T-cell (primary cell): ENCODE results near the gene HOXD13. TPM values are rescaled to one million over a fixed set of nuclear protein-coding genes. Genes with fewer than 3 reads are reported as not detected.

Experiments
- ATAC-seq, 4 experiments: fragments of 200-7000 bp in 3 of 4; fragments of 150-1000 bp in 1 of 4; cut with Tn5 transposase; replicated peaks in 1 of 4; 1 replicate in 3 of 4; 2 replicates in 1 of 4; pipeline ENCODE4 v1.10.0; 2021; ENCODE audit warnings: moderate library complexity in 3 of 4, mild to moderate bottlenecking in 2 of 4, moderate number of reproducible peaks in 1 of 4
- CTCF ChIA-PET, 2 donors: fragments of 300-600 bp; sonication (Branson Sonifier 250); formaldehyde crosslinking; loops; one replicate each; lab custom pipeline; 2022; ENCODE audit warnings: antibody characterized with exemption in 2 of 2; lab: Charles Lee
- POLR2A ChIA-PET, 2 donors: fragments of 300-600 bp; sonication (Branson Sonifier 250); formaldehyde crosslinking; loops; one replicate each; lab custom pipeline; 2022; ENCODE audit warnings: antibody characterized with exemption in 2 of 2; lab: Charles Lee
- DNase-seq, 35 experiments: peaks; one replicate each; pipeline versions ENCODE4 v3.0.0 to v3.0.0-alpha.2; 2013 to 2023
- H3K27ac ChIP-seq: one replicate; pipeline ENCODE4 v1.5.1; 2013; ENCODE audit warnings: low read length
- H3K27me3 ChIP-seq, 2 experiments: replicated peaks in 1 of 2; 1 replicate in 1 of 2; 2 replicates in 1 of 2; pipeline versions ENCODE4 v1.6.1 to v1.7.0; 2013; ENCODE audit warnings: low read length in 1 of 2, mixed read lengths in 1 of 2; ENCODE audit not compliant: control insufficient read depth in 2 of 2, insufficient read depth in 2 of 2; ENCODE audit errors: extremely low read depth in 1 of 2
- H3K36me3 ChIP-seq, 2 donors: 1 replicate in 1 of 2; 2 replicates in 1 of 2; pipeline versions ENCODE4 v1.6.1 to v1.7.0; 2013; ENCODE audit warnings: low read length in 1 of 2; ENCODE audit not compliant: control insufficient read depth in 2 of 2, insufficient read depth in 1 of 2; ENCODE audit errors: extremely low read depth in 1 of 2
- H3K4me1 ChIP-seq, 2 experiments: 1 replicate in 1 of 2; 2 replicates in 1 of 2; pipeline versions ENCODE4 v1.6.1 to v1.7.0; 2013; ENCODE audit warnings: low read length in 2 of 2, mixed read lengths in 1 of 2; ENCODE audit not compliant: insufficient read depth in 2 of 2, control insufficient read depth in 1 of 2; ENCODE audit errors: extremely low read depth in 1 of 2
- H3K4me3 ChIP-seq, 2 donors: 1 replicate in 1 of 2; 2 replicates in 1 of 2; pipeline versions ENCODE4 v1.5.1 to v1.7.0; 2013; ENCODE audit warnings: mild to moderate bottlenecking in 2 of 2, low read length in 1 of 2, moderate library complexity in 1 of 2; ENCODE audit not compliant: control insufficient read depth in 1 of 2; ENCODE audit errors: extremely low read depth in 1 of 2
- H3K9me3 ChIP-seq: 2 replicates; pipeline ENCODE4 v1.7.0; 2013
- H3K27ac Mint-ChIP-seq, 2 donors: one replicate each; pipeline ENCODE4 v1.8.0; 2020 to 2021; ENCODE audit warnings: mild to moderate bottlenecking in 2 of 2, mixed read lengths in 2 of 2
- H3K27me3 Mint-ChIP-seq, 2 donors: one replicate each; pipeline ENCODE4 v1.8.0; 2021 to 2022; ENCODE audit warnings: mixed read lengths in 2 of 2
- H3K36me3 Mint-ChIP-seq: one replicate; pipeline ENCODE4 v1.8.0; 2021; ENCODE audit warnings: mixed read lengths
- H3K4me1 Mint-ChIP-seq, 3 donors: one replicate each; pipeline ENCODE4 v1.8.0; 2020 to 2022; ENCODE audit warnings: mixed read lengths in 3 of 3, mild to moderate bottlenecking in 1 of 3
- H3K4me3 Mint-ChIP-seq, 3 donors: one replicate each; pipeline ENCODE4 v1.8.0; 2020 to 2022; ENCODE audit warnings: mild to moderate bottlenecking in 3 of 3, mixed read lengths in 3 of 3, moderate library complexity in 3 of 3
- H3K9me3 Mint-ChIP-seq, 3 donors: one replicate each; pipeline ENCODE4 v1.8.0; 2020 to 2022; ENCODE audit warnings: mixed read lengths in 3 of 3
- WGBS: methylation state at CpG from one replicate; pipeline ENCODE4 v1.1.5; 2013; ENCODE audit warnings: missing lambda C conversion rate; ENCODE audit not compliant: insufficient coverage; 5-methylcytosine and 5-hydroxymethylcytosine counted together
- total RNA-seq, 35 experiments: library from RNA in 6 of 35; stranded (reverse) in 6 of 35; fragments of 120-200 nt in 1 of 35; gene quantifications; one replicate each; pipeline versions ENCODE4 v1.2.1 to v1.2.4 and lab custom pipeline; 2013 to 2026

HOXD13 gene
- total RNA-seq, 5 donors from 2014 or later (not counting 1 experiment from before 2014, with no cell fraction given) = not detected

DNA sequence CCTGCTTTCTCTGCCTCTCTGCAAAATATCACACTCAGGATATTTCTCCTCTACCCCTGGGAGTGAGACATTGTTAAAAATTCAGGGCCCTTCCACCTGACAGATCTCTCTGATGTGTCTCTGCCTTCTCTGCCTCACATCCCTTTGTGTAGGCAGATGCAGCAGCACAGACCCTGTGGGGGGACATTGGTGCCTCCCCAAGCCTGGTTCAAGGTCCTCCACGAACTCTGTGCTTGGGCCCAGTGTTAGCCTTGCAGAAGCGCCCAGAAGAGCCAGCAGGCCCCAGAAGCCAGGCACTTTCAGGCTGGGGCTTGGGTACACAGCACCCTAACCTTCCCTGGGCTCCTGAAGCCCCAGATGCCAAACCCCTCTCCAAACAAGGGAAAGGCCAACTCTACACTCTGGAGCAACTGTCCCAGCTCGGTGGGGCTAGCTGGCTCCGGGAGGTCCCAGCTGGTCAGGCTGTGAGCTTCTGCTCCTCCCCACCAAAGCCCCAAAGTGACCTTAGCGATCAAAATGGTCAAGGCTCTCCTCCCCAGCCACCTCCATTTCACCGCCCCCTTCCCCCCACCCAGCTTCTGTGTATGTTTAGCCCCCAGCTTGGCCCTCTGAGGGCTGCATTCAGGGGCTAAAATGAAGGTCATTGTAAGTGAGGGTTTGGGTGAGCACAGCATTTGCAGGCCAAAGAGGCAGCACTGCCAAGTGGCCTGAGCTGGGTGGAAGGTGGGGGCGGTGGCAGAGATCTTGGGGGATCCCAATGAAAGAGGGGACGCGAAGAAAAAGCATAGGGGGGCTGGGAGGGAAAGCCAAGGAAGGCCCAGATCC is 32.6 kb downstream of the HOXD13 start:
- Histone ChIP-seq H3K9me3 (no peaks in the 10 kb centered on the region), H3K4me3 (no peak overlapping the region), H3K36me3 (no peaks in the 10 kb centered on the region), H3K4me1 (peaks cover 2 to 43% of the 10 kb centered on the region in 2 experiments), H3K27ac (no peak overlapping the region), H3K27me3 (peaks cover 29 to 88% of the 10 kb centered on the region in 2 experiments)
- H3K9me3 Mint-ChIP-seq = no peaks in the 10 kb centered on the region
- H3K27me3 Mint-ChIP-seq = peaks cover 69 to 76% of the 10 kb centered on the region in 2 donors
- POLR2A ChIA-PET = interaction anchor here in 1 of 2 donors (0.8 kb wide), 1 partner anchor 1193 kb away, joined by 3 read pairs; no protein-coding TSS in a partner anchor
- no peaks in the 10 kb centered on the region for H3K36me3 Mint-ChIP-seq
- H3K4me1 Mint-ChIP-seq = peaks cover 17 to 25% (median 24%) of the 10 kb centered on the region in 3 donors
- DNase-seq (no peak), ATAC-seq (no peak)
- CTCF ChIA-PET = interaction anchor here (0.5 to 4.3 kb wide), 14 partner anchors 24 to 1521 kb away, joined by 3 to 64 read pairs (median 5); no protein-coding TSS in a partner anchor
- H3K4me3 Mint-ChIP-seq = no peak overlapping the region
- H3K27ac Mint-ChIP-seq = peak overlapping the region in 1 of 2 donors; percentile 2
- 24% methylated on average over 7 of the region's 9 CpGs for WGBS

DNA sequence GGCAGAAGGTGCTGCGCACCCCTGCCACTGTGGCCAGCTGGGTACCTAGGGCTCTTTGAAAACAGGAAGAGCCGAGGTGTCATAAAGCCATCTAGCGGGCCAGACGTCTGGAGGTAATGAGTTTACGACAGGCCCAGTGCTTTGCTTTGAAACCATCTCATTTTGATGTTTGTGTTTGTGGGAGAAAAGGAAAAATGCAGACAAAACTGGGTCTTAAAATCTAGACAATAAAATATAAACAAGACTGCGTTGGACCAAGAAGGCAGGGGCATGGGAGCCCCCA is 33.2 kb downstream of the HOXD13 start:
- Histone ChIP-seq H3K4me3 (no peak overlapping the region), H3K27me3 (peaks cover 24 to 86% of the 10 kb centered on the region in 2 experiments), H3K36me3 (no peaks in the 10 kb centered on the region), H3K9me3 (no peaks in the 10 kb centered on the region), H3K27ac (no peak overlapping the region), H3K4me1 (peaks cover 3 to 47% of the 10 kb centered on the region in 2 experiments)
- POLR2A ChIA-PET = interaction anchor here in 1 of 2 donors (0.8 kb wide), 1 partner anchor 1192 kb away, joined by 3 read pairs; no protein-coding TSS in a partner anchor
- Mint-ChIP-seq H3K36me3 (no peaks in the 10 kb centered on the region), H3K4me1 (peaks cover 17 to 27% (median 25%) of the 10 kb centered on the region in 3 donors), H3K27me3 (peaks cover 66 to 73% of the 10 kb centered on the region in 2 donors), H3K27ac (no peak overlapping the region), H3K4me3 (no peak overlapping the region), H3K9me3 (no peaks in the 10 kb centered on the region)
- CTCF ChIA-PET = interaction anchor here (0.5 to 4.3 kb wide), 13 partner anchors 25 to 1520 kb away, joined by 3 to 64 read pairs (median 6); no protein-coding TSS in a partner anchor
- ATAC-seq (no peak), DNase-seq (no peak)
- 9% methylated on average over 3 of the region's 6 CpGs for WGBS

DNA sequence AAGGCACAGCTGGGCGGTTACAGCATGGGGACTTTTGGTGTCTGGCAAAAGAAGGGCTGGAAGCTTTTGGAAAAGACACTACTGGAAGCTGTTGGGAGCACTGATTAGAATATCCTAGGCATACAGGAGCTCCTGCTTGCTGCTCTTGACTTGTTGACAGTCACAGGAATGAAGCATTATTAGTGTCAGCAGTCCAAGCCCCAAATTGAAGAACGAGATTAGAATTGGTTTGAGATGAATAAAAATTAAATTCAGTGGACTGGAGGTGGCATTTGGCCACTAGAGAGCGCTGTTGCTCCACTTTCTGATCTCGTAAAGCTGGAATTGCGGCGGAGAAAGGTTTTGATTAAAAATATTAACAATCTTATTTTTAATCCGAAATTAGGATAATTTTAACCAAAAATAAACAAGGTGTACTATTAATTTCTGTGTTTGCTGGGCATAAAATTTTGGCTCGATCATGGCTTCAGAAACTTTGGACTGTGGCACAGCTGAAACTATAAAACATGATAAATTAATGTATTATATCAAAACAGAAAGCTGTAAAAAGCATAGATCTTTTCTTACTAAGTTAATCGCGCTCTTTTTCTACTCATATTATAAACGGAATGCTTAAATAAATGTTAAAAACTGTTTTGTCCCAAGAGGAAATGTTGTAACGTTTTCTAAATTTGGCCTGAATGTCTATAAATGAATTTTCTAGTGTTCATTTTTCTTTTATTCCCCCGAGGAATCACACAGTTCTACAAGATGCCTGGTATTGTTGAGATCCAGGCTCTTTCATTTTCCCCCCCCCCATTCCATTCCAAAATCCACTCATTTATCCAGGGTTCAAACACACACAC is 34.6 kb downstream of the HOXD13 start:
- CTCF ChIA-PET = interaction anchor here (0.5 to 4.3 kb wide), 38 partner anchors 10 to 1812 kb away, joined by 3 to 64 read pairs (median 4); no protein-coding TSS in a partner anchor
- 13% methylated on average over 2 of the region's 13 CpGs for WGBS
- no peaks in the 10 kb centered on the region for H3K36me3 ChIP-seq
- no peak overlapping the region for H3K27ac ChIP-seq
- Mint-ChIP-seq H3K36me3 (no peaks in the 10 kb centered on the region), H3K4me1 (peaks cover 25 to 35% (median 35%) of the 10 kb centered on the region in 3 donors), H3K9me3 (no peaks in the 10 kb centered on the region), H3K4me3 (no peak overlapping the region), H3K27ac (no peak overlapping the region), H3K27me3 (peaks cover 72 to 76% of the 10 kb centered on the region in 2 donors)
- H3K4me1 ChIP-seq = peaks cover 4 to 40% of the 10 kb centered on the region in 2 experiments
- DNase-seq (peak in 33 of 35 experiments; percentile 12 to 86 (median 60)), ATAC-seq (peak in 1 of 4 experiments; percentile 21)
- H3K4me3 ChIP-seq = no peak overlapping the region
- H3K9me3 ChIP-seq = no peaks in the 10 kb centered on the region
- H3K27me3 ChIP-seq = peaks cover 25 to 79% of the 10 kb centered on the region in 2 experiments
- POLR2A ChIA-PET = interaction anchor here in 1 of 2 donors (0.5 to 0.7 kb wide), 3 partner anchors 25 to 1098 kb away, joined by 3 to 9 read pairs (median 3); no protein-coding TSS in a partner anchor

DNA sequence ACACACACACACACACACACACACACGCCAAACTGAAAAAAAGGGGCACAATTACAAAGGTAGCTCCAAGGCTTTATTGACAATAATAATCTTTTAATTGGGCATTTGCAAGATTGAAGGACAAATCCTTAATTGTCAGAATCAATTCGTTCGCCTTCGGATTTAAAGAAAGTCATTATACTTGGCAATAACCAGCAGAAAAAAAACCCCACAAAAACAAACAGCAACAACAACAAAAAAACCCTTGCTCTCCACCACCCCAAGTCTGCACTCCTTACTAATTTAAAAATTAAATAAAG is 35.2 kb downstream of the HOXD13 start:
- H3K27ac Mint-ChIP-seq = peak overlapping the region in 1 of 2 donors; percentile 81
- peaks cover 77 to 79% of the 10 kb centered on the region in 2 donors for H3K27me3 Mint-ChIP-seq
- Histone ChIP-seq H3K27ac (no peak overlapping the region), H3K4me1 (peaks cover 6 to 40% of the 10 kb centered on the region in 2 experiments), H3K4me3 (no peak overlapping the region), H3K27me3 (peaks cover 25 to 79% of the 10 kb centered on the region in 2 experiments), H3K36me3 (no peaks in the 10 kb centered on the region), H3K9me3 (no peaks in the 10 kb centered on the region)
- H3K4me1 Mint-ChIP-seq = peaks cover 28 to 41% (median 37%) of the 10 kb centered on the region in 3 donors
- ATAC-seq (no peak), DNase-seq (no peak)
- H3K4me3 Mint-ChIP-seq = peak overlapping the region in 1 of 3 donors; percentile 63
- ChIA-PET POLR2A (interaction anchor here in 1 of 2 donors (0.5 kb wide), 1 partner anchor 1098 kb away, joined by 9 read pairs; no protein-coding TSS in a partner anchor), CTCF (interaction anchor here (0.6 to 4.3 kb wide), 29 partner anchors 10 to 1382 kb away, joined by 3 to 64 read pairs (median 5); no protein-coding TSS in a partner anchor)
- H3K9me3 Mint-ChIP-seq = no peaks in the 10 kb centered on the region
- WGBS = 71% methylated on average over 2 of the region's 4 CpGs
- H3K36me3 Mint-ChIP-seq = no peaks in the 10 kb centered on the region

DNA sequence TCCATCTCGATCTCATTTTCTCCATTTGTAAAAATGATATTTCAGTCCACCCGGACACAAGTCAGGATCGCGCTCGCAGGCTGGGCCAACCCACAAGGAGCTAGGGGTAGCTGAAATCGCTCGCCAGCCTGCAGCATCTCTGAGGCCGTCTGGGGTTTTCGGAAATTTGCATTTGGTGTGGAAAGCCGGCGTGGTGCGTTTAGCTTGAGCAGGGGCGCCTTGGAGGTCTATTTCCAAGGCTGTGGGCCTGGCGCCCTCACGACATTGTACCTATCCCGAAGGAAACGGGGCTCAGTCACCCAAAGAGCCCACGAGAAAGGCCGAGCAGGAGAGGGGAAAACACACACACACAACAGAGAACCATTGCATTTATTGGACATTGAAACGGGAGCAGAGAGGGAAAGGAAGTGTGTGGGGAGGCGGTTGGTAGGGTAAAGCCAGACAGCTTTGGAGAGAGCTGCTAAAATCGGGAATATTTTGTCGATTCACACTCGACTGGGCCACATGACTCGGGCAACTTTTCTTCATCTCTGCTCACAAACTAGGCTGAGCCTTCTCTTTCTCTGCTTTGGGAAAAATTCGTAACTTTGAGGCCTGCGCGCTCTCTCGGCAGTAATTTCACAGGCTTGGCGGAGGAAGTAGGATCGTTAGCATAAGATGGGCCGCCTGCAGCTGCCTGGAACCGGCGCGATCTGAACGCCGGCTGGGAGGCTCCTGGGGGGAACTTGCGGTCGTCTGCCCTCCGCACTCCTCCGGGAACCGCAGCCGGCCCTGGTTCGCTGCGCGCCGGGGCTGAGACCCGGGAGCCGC is 35.9 kb downstream of the HOXD13 start:
- Mint-ChIP-seq H3K27me3 (peaks cover 81 to 85% of the 10 kb centered on the region in 2 donors), H3K36me3 (no peaks in the 10 kb centered on the region), H3K9me3 (no peaks in the 10 kb centered on the region), H3K4me3 (peak overlapping the region in 2 of 3 donors; percentile 37 to 63), H3K27ac (peak overlapping the region in 1 of 2 donors; percentile 81), H3K4me1 (peaks cover 28 to 43% (median 40%) of the 10 kb centered on the region in 3 donors)
- Histone ChIP-seq H3K36me3 (no peaks in the 10 kb centered on the region), H3K27ac (no peak overlapping the region), H3K4me1 (peaks cover 6 to 35% of the 10 kb centered on the region in 2 experiments), H3K9me3 (no peaks in the 10 kb centered on the region), H3K4me3 (no peak overlapping the region), H3K27me3 (peaks cover 28 to 80% of the 10 kb centered on the region in 2 experiments)
- WGBS = 10% methylated on average over 31 of the region's 49 CpGs
- ATAC-seq (no peak), DNase-seq (peak in 1 of 35 experiments; percentile 12)
- ChIA-PET POLR2A (no interaction called here), CTCF (interaction anchor here (0.6 to 4.3 kb wide), 18 partner anchors 19 to 1381 kb away, joined by 3 to 64 read pairs (median 5); no protein-coding TSS in a partner anchor)
